Tibial nerve (tissue), 4 donors: ENCODE results near the gene MATN1.

Experiments
- EP300 ChIP-seq, 2 donors: sonication (generic); formaldehyde crosslinking; IDR thresholded peaks; one replicate each; pipeline ENCODE4 v1.6.1; 2017; ENCODE audit warnings: antibody characterized with exemption in 2 of 2, mild to moderate bottlenecking in 1 of 2
- POLR2A ChIP-seq, 2 donors: fragments of 450-650 bp; IDR thresholded peaks; one replicate each; pipeline ENCODE4 v1.6.1; 2017; ENCODE audit warnings: antibody characterized with exemption in 2 of 2, mild to moderate bottlenecking in 2 of 2, moderate library complexity in 2 of 2
- TF ChIP-seq, protein P1 (sequence below), 5 experiments: fragments of 200-600 bp in 3 of 5; fragments of 450-650 bp in 2 of 5; sonication (generic) in 3 of 5; IDR thresholded peaks; one replicate each; pipeline ENCODE4 v1.5.1; 2016 to 2019; ENCODE audit warnings: antibody characterized with exemption in 5 of 5, mild to moderate bottlenecking in 3 of 5, moderate library complexity in 2 of 5

DNA sequence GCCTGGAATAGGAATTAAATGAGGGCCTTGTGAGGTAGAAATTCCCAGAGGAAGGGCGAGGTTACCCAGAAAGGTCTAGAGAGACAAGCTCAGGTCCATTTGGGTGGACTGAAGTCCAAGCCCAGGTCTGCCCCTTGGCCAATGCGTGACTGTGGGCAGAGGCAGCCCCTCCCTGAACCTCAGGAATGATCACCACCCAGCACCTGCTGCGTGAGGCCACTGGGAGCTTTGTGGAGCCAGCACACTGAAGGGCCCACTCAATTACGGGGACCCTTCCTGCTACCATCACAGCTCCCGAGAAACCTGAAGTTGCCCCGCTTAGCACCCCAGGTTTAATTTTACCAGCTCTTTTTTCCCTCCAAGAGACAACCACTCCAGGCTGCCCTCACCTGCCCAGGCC, 6.5 kb upstream of the MATN1 start:
- TF ChIP-seq POLR2A (IDR thresholded peaks at IDR 0.05): no peak
- TF ChIP-seq, protein P1, sequence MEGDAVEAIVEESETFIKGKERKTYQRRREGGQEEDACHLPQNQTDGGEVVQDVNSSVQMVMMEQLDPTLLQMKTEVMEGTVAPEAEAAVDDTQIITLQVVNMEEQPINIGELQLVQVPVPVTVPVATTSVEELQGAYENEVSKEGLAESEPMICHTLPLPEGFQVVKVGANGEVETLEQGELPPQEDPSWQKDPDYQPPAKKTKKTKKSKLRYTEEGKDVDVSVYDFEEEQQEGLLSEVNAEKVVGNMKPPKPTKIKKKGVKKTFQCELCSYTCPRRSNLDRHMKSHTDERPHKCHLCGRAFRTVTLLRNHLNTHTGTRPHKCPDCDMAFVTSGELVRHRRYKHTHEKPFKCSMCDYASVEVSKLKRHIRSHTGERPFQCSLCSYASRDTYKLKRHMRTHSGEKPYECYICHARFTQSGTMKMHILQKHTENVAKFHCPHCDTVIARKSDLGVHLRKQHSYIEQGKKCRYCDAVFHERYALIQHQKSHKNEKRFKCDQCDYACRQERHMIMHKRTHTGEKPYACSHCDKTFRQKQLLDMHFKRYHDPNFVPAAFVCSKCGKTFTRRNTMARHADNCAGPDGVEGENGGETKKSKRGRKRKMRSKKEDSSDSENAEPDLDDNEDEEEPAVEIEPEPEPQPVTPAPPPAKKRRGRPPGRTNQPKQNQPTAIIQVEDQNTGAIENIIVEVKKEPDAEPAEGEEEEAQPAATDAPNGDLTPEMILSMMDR (IDR thresholded peaks at IDR 0.05): no peak
- TF ChIP-seq EP300 (IDR thresholded peaks at IDR 0.05): no peak
